Natural killer cell (primary cell): ENCODE results near the gene ASGR1. TPM values are rescaled to one million over a fixed set of nuclear protein-coding genes. Genes with fewer than 3 reads are reported as not detected.
A peak's percentile ranks its signal among the peaks of the same experiment; 100 is the strongest.

Experiments used
- ATAC-seq, 3 donors: fragments of 150-1000 bp in 2 of 3; fragments of 200-7000 bp in 1 of 3; cut with Tn5 transposase; 1 replicate in 1 of 3; 2 replicates in 2 of 3; pipeline ENCODE4 v1.10.0; 2021; ENCODE audit warnings: mild to moderate bottlenecking in 2 of 3, moderate library complexity in 2 of 3
- DNase-seq, 2 donors: peaks; one replicate each; pipeline versions ENCODE4 v3.0.0 to v3.0.0-alpha.2; 2013 to 2021; ENCODE audit warnings: mixed read lengths in 1 of 2
- H3K27ac ChIP-seq: one replicate; pipeline ENCODE4 v1.5.1; 2013; ENCODE audit warnings: mild to moderate bottlenecking, low read length
- H3K27me3 ChIP-seq: one replicate; pipeline ENCODE4 v1.6.1; 2013; ENCODE audit warnings: low read length; ENCODE audit not compliant: control insufficient read depth, insufficient read depth
- H3K36me3 ChIP-seq: one replicate; pipeline ENCODE4 v1.6.1; 2013; ENCODE audit warnings: low read length; ENCODE audit not compliant: control insufficient read depth, insufficient read depth
- H3K4me1 ChIP-seq: one replicate; pipeline ENCODE4 v1.6.1; 2013; ENCODE audit warnings: low read length; ENCODE audit not compliant: control insufficient read depth, insufficient read depth
- H3K4me3 ChIP-seq: one replicate; pipeline ENCODE4 v1.5.1; 2013; ENCODE audit warnings: low read length
- H3K9me3 ChIP-seq: one replicate; pipeline ENCODE4 v1.6.1; 2013; ENCODE audit warnings: low read length; ENCODE audit not compliant: control insufficient read depth, insufficient read depth
- H3K27ac Mint-ChIP-seq, 2 donors: one replicate each; pipeline ENCODE4 v1.8.0; 2022; ENCODE audit warnings: mild to moderate bottlenecking in 2 of 2, mixed read lengths in 2 of 2, moderate library complexity in 1 of 2
- H3K27me3 Mint-ChIP-seq, 2 donors: one replicate each; pipeline ENCODE4 v1.8.0; 2022; ENCODE audit warnings: low read depth in 2 of 2, mixed read lengths in 2 of 2
- H3K36me3 Mint-ChIP-seq: one replicate; pipeline ENCODE4 v1.8.0; 2022; ENCODE audit warnings: mixed read lengths
- H3K4me1 Mint-ChIP-seq, 2 donors: one replicate each; pipeline ENCODE4 v1.8.0; 2022; ENCODE audit warnings: mixed read lengths in 2 of 2
- H3K4me3 Mint-ChIP-seq: one replicate; pipeline ENCODE4 v1.8.0; 2022; ENCODE audit warnings: mild to moderate bottlenecking, moderate library complexity, mixed read lengths
- H3K9me3 Mint-ChIP-seq, 2 donors: one replicate each; pipeline ENCODE4 v1.8.0; 2022; ENCODE audit warnings: mixed read lengths in 2 of 2
- WGBS: methylation state at CpG from one replicate; pipeline ENCODE4 v1.1.7; 2013; ENCODE audit warnings: missing lambda C conversion rate; ENCODE audit not compliant: insufficient coverage; 5-methylcytosine and 5-hydroxymethylcytosine counted together
- intact Hi-C: fragments of 100-400 bp; cut with micrococcal nuclease; formaldehyde crosslinking; loops from one replicate; pipeline ENCODE4 v1.14.2; 2022
- total RNA-seq, 4 donors: library from RNA; stranded (reverse); fragments of 120-200 nt in 1 of 4; gene quantifications; one replicate each; pipeline versions ENCODE4 v1.2.3 to v1.2.4, GENCODE V29; 2013 to 2022
- TF ChIP-seq, protein P1 (sequence below): fragments of 200-600 bp; IDR thresholded peaks from one replicate; pipeline ENCODE4 v1.8.0; 2022; ENCODE audit warnings: antibody characterized with exemption

Gene ASGR1
- total RNA-seq, 3 donors from 2014 or later (not counting 1 experiment from before 2014, with no cell fraction given) = 0.35 to 1.4 TPM; not detected in 1

DNA sequence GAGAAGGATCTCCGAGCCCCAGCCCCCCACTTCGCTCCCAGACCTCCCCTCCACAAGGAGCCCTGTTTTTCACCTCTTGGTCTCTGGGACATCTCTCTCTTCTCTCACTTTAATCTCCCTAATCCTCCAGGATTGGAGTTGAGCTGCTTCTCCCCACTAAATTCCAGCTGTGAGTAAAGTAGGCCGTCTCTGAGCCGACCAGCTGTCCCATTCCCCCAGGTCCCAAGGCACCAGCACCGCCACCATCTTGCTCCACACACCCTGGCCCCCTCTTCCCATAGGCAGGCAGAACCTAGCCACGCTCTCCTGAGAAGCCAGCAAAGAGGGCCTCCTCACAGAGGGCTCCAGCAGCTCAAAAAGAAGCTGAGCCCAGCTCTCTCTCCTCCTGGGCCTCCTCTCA is 39.6 kb upstream of the ASGR1 start:
- Histone ChIP-seq H3K27ac (peak overlapping the region; percentile 65), H3K4me3 (no peak overlapping the region), H3K36me3 (peaks cover 17% of the 10 kb centered on the region), H3K27me3 (no peaks in the 10 kb centered on the region), H3K9me3 (no peaks in the 10 kb centered on the region), H3K4me1 (peaks cover 51% of the 10 kb centered on the region)
- Mint-ChIP-seq H3K27ac (peak overlapping the region; percentile 94 to 98), H3K36me3 (no peaks in the 10 kb centered on the region), H3K9me3 (no peaks in the 10 kb centered on the region), H3K27me3 (peaks cover 0 to 9% of the 10 kb centered on the region in 2 donors), H3K4me1 (peaks cover 30 to 61% of the 10 kb centered on the region in 2 donors), H3K4me3 (peak overlapping the region; percentile 98)
- TF ChIP-seq, protein P1, sequence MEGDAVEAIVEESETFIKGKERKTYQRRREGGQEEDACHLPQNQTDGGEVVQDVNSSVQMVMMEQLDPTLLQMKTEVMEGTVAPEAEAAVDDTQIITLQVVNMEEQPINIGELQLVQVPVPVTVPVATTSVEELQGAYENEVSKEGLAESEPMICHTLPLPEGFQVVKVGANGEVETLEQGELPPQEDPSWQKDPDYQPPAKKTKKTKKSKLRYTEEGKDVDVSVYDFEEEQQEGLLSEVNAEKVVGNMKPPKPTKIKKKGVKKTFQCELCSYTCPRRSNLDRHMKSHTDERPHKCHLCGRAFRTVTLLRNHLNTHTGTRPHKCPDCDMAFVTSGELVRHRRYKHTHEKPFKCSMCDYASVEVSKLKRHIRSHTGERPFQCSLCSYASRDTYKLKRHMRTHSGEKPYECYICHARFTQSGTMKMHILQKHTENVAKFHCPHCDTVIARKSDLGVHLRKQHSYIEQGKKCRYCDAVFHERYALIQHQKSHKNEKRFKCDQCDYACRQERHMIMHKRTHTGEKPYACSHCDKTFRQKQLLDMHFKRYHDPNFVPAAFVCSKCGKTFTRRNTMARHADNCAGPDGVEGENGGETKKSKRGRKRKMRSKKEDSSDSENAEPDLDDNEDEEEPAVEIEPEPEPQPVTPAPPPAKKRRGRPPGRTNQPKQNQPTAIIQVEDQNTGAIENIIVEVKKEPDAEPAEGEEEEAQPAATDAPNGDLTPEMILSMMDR = no peak
- WGBS = 80% methylated on average over 6 of the region's 6 CpGs
- ATAC-seq (no peak), DNase-seq (no peak)
- intact Hi-C loops = loop anchor here (5.0 to 10.0 kb wide), 2 partner anchors 34 to 466 kb away; partner anchors contain the start of genes CTDNEP1, ELP5, TP53 and WRAP53

DNA sequence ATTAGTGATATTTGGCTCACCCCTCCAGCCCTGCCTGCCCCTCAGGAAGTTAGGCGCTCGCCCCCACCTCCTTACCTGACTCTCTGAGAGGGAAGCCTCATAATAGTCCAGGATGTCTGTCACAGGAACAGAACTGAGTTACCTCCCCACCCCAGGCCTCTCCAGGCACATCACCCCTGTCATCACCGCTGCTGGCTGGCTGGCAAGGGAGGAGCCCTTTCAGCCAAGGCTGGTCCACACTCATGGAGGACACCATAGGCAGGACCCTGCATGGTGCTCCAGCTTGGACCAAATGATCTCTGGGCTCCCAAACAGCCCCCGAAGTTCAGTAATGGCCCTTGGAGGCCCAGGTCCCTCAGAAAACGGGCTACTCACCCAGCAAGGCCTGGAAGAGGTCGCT is 39.0 kb upstream of the ASGR1 start:
- no peak overlapping the region for H3K4me3 Mint-ChIP-seq
- Histone ChIP-seq H3K9me3 (no peaks in the 10 kb centered on the region), H3K27me3 (no peaks in the 10 kb centered on the region), H3K36me3 (peaks cover 11% of the 10 kb centered on the region), H3K27ac (no peak overlapping the region), H3K4me1 (peaks cover 55% of the 10 kb centered on the region), H3K4me3 (no peak overlapping the region)
- no peak for ATAC-seq
- WGBS = 73% methylated on average over 6 of the region's 6 CpGs
- TF ChIP-seq, protein P1 = no peak
- peak overlapping the region in 1 of 2 donors; percentile 98 for H3K27ac Mint-ChIP-seq
- DNase-seq = no peak
- H3K4me1 Mint-ChIP-seq = peaks cover 34 to 67% of the 10 kb centered on the region in 2 donors
- no peaks in the 10 kb centered on the region for H3K9me3 Mint-ChIP-seq
- H3K27me3 Mint-ChIP-seq = peaks cover 0 to 14% of the 10 kb centered on the region in 2 donors
- no peaks in the 10 kb centered on the region for H3K36me3 Mint-ChIP-seq
- intact Hi-C loops = loop anchor here (5.0 to 10.0 kb wide), 2 partner anchors 34 to 467 kb away; partner anchors contain the start of genes CTDNEP1, ELP5, TP53 and WRAP53

DNA sequence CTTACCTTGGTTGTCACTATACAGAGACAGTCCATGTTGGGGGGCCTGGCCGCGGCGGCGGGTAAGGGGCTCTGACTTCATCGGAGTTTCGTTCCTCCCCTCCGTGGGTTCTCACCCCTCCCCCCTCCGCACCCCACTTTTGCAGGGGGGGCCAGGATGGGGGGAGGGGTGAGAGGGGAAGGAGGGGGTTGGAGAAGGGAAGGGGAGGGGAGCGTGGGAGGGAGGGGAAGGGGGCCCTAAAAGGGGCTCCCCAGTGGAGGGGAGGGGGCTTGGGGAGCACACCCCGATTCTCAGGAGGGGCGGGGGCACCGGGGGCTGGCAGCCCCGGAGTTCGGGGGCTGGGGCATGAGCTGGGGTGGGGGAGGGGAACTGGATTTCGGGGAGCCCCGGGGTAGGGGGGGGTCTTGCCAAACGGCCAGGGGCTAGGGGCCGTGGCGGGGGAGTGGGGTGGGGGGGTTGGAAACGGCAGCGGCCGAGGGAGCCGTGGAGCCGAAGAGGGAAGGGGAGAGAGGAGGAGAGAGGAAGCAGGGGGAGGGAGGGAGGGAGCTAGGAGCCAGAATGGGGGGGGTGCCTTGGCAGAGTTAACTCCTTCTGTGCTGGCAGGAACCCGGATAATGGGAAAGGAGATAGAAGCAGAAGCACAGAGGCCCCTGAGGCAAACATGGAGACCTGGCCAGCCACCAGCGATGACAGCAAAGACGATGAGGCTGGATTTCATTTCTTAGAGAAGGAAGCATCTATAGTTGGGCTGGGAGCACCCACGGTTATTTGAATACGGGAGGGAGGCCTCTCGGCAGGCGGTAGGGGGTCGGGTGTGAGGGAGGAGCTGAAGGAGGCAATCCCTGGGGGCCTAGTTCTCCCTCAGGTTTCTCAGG is 38.2 kb upstream of the ASGR1 start:
- TF ChIP-seq, protein P1 = no peak
- intact Hi-C loops = loop anchor here (5.0 to 10.0 kb wide), 2 partner anchors 35 to 467 kb away; partner anchors contain the start of genes CTDNEP1, ELP5, TP53 and WRAP53
- no peaks in the 10 kb centered on the region for H3K36me3 Mint-ChIP-seq
- Histone ChIP-seq H3K27ac (no peak overlapping the region), H3K9me3 (no peaks in the 10 kb centered on the region), H3K4me1 (peaks cover 55% of the 10 kb centered on the region), H3K36me3 (peaks cover 4% of the 10 kb centered on the region), H3K4me3 (no peak overlapping the region), H3K27me3 (no peaks in the 10 kb centered on the region)
- H3K9me3 Mint-ChIP-seq = no peaks in the 10 kb centered on the region
- peak overlapping the region; percentile 17 for H3K4me3 Mint-ChIP-seq
- peaks cover 2 to 14% of the 10 kb centered on the region in 2 donors for H3K27me3 Mint-ChIP-seq
- H3K4me1 Mint-ChIP-seq = peaks cover 34 to 67% of the 10 kb centered on the region in 2 donors
- DNase-seq (peak in 1 of 2 donors; percentile 47), ATAC-seq (no peak)
- 8% methylated on average over 27 of the region's 32 CpGs for WGBS
- H3K27ac Mint-ChIP-seq = peak overlapping the region in 1 of 2 donors; percentile 98
